ENCODE results near the gene RCC1.
"Not testable (repeated sequence)": the region's sequence is repeated elsewhere in the genome, so short reads cannot be mapped to it uniquely, and the experiment has no call there.

The RCC1 gene

DNA sequence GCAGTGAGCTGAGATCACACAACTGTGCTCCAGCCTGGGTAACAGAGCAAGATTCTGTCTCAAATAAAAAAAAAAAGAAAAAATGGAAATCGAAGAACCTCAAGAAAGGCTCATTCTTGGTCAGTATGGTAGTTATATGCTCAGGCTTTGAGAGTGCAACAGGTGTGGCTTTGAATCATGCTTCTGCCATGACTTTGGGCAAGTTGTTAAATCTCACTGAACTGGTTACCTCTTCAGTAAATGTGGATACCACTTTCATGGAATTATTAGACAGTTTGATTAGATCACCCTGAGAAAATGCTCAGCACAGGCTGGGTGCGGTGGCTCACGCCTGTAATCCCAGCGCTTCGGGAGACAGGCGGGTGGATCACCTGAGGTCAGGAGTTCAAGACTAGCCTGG is 59.9 kb downstream of the RCC1 start:
- TF ChIP-seq, protein P1, sequence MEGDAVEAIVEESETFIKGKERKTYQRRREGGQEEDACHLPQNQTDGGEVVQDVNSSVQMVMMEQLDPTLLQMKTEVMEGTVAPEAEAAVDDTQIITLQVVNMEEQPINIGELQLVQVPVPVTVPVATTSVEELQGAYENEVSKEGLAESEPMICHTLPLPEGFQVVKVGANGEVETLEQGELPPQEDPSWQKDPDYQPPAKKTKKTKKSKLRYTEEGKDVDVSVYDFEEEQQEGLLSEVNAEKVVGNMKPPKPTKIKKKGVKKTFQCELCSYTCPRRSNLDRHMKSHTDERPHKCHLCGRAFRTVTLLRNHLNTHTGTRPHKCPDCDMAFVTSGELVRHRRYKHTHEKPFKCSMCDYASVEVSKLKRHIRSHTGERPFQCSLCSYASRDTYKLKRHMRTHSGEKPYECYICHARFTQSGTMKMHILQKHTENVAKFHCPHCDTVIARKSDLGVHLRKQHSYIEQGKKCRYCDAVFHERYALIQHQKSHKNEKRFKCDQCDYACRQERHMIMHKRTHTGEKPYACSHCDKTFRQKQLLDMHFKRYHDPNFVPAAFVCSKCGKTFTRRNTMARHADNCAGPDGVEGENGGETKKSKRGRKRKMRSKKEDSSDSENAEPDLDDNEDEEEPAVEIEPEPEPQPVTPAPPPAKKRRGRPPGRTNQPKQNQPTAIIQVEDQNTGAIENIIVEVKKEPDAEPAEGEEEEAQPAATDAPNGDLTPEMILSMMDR (conservative IDR thresholded peaks at IDR 0.05; ENCODE audit: control insufficient read depth, insufficient read depth, low read depth, low read length), result no peak
- DNase-seq (ENCODE audit: low read depth), result no peak
- H3K4me3 ChIP-seq (ENCODE audit: control insufficient read depth, low read depth, low read length), result no peak overlapping the region

DNA sequence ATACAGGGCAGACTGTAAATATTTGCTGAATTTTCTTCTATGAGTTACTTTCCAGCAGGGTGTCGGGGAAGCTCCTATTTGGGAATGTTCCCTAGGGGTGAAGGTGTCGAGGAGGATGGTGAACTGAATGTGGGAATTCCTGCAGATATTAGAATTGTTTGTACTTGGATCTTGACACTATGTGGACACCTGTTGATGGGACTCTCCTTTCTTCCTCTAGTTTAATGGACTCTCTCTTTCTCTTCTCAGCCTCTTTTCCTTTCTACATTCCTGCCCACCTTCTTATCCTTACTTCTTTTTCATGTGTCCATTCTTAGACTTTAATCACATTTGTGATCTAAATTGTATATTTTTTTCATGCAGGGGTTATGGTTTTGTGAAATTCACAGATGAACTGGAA is 61.1 kb downstream of the RCC1 start:
- H3K4me3 ChIP-seq (ENCODE audit: control insufficient read depth, low read depth, low read length), result no peak overlapping the region
- TF ChIP-seq, protein P1 (conservative IDR thresholded peaks at IDR 0.05; ENCODE audit: control insufficient read depth, insufficient read depth, low read depth, low read length), result no peak
- no peak for DNase-seq (ENCODE audit: low read depth)

- TF ChIP-seq, protein P1 (conservative IDR thresholded peaks at IDR 0.05; ENCODE audit: control insufficient read depth, insufficient read depth, low read depth, low read length), result no peak
- no peak for DNase-seq (ENCODE audit: low read depth)
- H3K4me3 ChIP-seq (ENCODE audit: control insufficient read depth, low read depth, low read length), result no peak overlapping the region
These were observed 66.1 kb downstream of the RCC1 start for GRCh38 chr1:28571911-28572310.

GRCh38 chr1:28572891-28573290 is 67.0 kb downstream of the RCC1 start:
- DNase-seq (ENCODE audit: low read depth), result peak; percentile 84
- H3K4me3 ChIP-seq (ENCODE audit: control insufficient read depth, low read depth, low read length), result not testable (repeated sequence)

GRCh38 chr1:28573564-28573963 is 67.7 kb downstream of the RCC1 start:
- no peak for DNase-seq (ENCODE audit: low read depth)
- H3K4me3 ChIP-seq (ENCODE audit: control insufficient read depth, low read depth, low read length), result no peak overlapping the region
- TF ChIP-seq, protein P1 (conservative IDR thresholded peaks at IDR 0.05; ENCODE audit: control insufficient read depth, insufficient read depth, low read depth, low read length), result no peak

DNA sequence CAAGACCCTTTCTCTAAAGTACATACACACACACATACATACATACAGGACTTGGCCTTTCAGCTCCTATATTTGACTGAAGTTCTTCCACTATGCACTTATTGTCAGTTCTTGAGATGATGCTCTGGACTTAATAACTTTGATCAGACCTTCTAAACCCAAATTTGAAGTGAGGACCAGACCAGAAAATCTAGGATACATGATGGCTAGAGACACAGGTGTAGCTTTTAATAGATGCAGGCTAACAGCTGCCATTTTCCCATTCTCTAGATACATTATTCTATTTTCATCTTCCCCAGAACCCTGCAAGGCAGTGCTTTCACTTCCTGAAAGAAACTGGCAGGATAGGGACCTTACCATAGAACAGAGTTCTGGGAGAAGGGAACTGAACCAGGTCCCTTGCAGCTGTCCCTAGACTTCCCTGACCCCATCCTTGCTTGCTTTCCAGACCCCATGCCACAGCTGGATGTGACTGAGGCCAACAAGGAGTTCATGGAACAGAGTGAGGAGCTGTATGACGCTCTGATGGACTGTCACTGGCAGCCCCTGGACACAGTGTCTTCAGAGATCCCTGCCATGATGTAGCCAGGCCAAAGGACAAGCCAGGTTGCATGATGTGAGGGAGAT is 71.3 kb downstream of the RCC1 start:
- peak; percentile 25 for DNase-seq (ENCODE audit: low read depth)
- no peak overlapping the region for H3K4me3 ChIP-seq (ENCODE audit: control insufficient read depth, low read depth, low read length)
- TF ChIP-seq, protein P1 (conservative IDR thresholded peaks at IDR 0.05; ENCODE audit: control insufficient read depth, insufficient read depth, low read depth, low read length), result no peak

DNA sequence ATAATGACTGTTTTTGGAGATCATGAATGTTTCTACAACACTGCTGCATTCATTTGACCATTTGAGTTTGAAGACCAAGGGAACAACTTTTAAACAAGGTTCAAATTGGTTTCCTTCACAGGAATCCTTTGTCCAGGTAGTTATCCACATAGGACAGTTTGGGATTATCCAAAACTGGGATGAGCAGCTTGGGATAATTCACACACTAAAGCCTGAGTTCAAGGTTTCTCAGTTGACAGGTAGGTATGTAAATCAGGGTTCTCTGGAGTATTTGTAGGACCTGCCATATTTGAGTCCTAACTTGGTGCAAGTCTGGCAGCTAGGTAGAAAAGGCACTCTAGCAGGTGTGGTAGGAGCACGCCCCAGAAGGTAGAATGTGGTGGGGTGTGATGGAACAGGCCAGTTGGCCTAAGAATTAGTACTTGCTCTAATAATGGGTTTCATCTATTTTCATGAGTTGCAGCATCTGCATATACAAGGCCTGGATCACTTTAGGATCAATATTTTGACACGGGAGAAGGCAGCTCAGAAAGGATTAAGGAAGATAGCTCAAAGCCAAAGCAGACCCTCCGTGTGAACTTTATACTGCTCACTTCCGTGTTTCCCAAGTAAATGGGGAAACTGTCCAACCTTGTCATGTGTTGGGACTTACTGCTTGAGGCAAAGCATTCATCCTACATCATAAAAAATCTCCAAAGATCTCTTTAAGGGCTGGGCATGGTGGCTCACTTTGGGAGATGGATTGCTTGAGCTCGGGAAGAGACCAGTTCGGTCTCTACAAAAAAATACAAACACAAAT is 72.1 kb downstream of the RCC1 start:
- peak; percentile 14 for DNase-seq (ENCODE audit: low read depth)
- TF ChIP-seq, protein P1 (conservative IDR thresholded peaks at IDR 0.05; ENCODE audit: control insufficient read depth, insufficient read depth, low read depth, low read length), result no peak
- no peak overlapping the region for H3K4me3 ChIP-seq (ENCODE audit: control insufficient read depth, low read depth, low read length)

All from fibroblast of mammary gland (primary cell).